Activated CD8-positive, alpha-beta memory T cell treated with anti-CD3 and anti-CD28 coated beads, Interleukin-2, amount 50 U/mL, for 1 hour (primary cell): ENCODE data around the gene SLC48A1.

ENCODE experiments used
- DNase-seq: peaks from one replicate; pipeline ENCODE4 v3.0.0-alpha.2; 2020; ENCODE audit errors: extremely low read depth

The SLC48A1 gene

DNA sequence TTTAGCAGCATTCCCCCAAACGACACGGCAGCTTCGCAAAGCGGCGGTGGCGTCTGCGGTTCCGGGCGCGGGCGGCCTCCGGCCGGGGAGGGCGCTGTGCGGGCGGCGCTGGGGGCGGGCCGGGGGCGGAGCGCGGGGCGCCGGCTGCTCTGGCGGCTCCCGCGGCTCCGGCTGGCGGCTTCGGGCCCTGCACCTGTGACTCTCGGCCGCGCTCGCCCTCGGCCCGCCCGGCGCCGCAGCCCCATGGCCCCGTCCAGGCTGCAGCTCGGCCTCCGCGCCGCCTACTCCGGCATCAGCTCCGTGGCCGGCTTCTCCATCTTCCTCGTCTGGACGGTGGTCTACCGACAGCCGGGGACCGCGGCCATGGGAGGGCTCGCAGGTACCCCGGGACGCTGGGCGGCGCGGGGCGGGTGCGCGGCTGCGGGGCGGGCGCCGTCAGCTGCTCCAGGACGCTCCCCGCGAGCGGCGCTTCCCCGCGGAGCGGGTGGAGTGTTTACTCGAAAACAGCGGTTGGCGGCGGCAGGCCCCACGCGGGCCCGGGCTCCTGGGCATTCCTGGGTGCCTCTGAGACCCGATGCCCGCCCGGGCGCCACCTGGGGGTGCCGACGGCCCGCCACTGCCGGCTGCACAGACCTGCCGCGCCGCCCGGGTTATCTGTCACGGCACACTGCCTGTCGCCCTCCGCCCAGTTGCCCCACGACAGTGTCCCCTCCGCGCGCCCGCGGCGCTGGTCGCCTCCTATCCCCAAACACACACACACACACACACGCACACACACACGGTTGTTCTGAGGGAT, at the start of gene SLC48A1:
Gene SLC48A1 (plus strand): TSS at position 177 of the 796 bp plus-strand sequence. CDS start 67 bp downstream, at position 244.
- DNase-seq = no peak

DNA sequence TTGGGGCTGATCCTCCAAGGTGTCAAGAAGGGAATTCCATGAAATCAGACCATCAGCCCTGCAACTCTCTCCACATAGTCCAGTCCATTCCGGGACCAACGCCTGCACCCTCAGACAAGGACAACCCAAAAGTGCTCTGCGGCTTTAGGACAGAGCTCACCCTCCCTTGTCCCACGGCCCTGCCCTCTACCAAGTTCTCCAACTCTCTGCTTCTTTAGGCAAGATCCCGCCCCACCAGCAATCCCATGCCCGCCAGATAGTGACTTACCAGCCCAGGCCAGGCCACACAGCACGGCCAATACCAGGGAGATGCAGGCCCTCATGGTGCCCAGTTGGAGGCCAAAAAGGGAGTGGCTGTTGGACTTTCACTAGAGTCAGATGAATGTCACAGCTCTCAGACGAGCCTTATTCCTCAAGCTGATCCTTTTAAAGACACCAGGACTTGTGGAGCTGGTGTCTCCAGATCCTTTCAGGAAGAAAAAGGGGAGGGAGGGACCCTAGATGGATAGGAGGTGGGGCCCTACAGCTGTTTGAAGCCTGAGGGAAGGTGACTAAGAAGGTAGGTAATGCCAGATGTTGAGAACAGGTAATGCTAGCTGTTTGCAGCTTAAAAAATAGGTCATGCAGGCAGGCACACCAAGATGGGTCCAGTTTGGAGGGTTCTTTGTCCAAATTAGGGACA, 47.8 kb upstream of the SLC48A1 start, which contains the start of gene ENDOU:
Gene ENDOU (minus strand): TSS at position 400 of the 682 bp plus-strand sequence. CDS start 77 bp downstream, at position 323.
- no peak for DNase-seq

DNA sequence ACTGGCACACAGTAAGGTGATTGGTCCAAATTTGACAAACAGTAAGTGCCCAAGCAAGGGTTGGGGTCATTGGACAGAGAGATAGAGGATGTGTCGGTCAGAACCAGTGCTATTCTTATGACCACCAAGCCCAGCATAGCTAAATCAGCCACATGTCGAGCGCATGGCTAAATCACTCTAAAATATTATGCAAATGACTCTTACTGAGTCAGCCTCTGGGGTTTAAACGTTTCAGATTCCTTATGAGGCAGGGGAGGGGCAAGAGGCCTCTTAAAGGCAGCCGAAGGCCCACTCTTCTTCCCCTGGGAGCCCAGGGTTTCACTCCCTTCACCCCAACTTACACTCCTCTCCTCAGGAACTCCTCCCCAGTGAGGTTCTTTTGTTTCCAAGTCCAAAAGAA, 47.1 kb upstream of the SLC48A1 start:
- DNase-seq = no peak

DNA sequence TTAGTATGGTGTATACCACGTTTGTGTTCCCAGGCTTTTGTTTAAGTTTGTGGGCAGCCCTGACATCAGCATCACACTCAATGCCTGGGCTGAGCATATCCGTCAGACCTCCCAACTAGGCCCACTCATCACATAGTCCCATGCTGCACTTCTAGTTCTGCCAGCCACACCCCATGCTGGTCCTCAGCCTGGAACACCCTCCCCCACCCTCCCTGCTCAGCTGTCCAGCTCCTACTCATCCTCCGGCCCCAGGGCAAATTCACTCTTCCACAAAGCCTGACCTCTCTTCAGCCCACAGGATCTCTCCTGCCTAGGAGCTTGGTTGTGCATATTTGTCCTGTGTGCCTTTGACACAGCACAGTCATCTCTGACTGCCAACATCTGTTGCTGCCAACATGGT, 43.8 kb upstream of the SLC48A1 start:
- DNase-seq = no peak

DNA sequence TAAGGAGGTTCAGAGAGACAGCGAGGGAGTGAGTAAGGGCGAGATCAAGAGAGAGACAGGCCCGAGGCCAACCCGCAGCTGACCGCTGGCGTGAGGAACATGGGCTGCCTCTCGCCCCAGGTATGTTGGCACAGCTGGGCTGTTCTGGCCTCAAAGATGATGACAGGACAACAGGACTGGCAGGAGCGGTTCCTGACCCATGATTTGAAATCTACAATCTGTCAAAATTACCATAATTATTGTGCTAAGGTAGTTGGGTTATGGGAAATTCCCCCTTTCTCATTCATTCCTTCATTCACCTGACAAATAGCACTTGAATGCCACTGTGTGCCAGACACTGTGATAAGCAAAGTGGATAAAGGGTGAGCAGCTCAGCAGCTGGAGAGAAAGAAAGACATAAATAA, 42.7 kb upstream of the SLC48A1 start:
- no peak for DNase-seq

DNA sequence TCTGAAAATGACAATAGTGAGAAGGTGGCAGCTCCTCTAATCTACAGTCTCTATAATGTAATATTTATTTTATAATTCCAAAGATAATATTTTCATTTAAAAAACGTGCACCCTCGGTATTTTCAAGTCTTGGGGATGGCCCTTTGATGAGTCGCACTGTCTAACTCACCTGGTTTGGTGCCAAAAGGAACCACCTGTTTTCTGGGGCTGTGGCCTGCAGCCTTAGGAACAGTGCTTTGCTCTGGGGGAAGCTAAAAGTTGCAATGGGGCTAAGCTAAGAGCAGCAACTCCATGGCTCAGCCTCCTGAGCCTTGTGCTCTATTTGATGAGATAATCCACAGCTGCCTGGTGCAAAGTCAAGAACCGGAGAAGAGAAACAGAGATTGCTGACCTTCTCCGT, 41.3 kb upstream of the SLC48A1 start:
- DNase-seq = no peak

DNA sequence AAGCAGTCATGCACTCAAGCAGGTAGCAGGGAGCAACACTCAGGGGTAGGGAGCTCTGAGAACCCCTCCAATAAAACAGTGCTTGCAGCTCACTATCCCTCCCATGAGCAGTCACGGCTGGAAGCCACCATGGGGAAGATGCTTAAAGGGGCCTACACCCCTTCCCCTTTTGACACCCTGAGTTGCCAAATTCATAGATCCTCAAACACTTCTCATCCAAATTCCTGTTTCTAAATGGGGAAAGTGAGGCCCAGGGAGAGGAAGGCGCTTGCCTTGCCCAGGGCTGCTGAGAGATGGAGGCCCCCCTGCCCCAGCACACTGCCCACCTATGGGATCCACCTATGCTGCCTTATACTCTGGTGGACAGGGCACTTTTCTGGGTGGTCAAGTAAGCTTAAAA, 40.5 kb upstream of the SLC48A1 start:
- DNase-seq = no peak

DNA sequence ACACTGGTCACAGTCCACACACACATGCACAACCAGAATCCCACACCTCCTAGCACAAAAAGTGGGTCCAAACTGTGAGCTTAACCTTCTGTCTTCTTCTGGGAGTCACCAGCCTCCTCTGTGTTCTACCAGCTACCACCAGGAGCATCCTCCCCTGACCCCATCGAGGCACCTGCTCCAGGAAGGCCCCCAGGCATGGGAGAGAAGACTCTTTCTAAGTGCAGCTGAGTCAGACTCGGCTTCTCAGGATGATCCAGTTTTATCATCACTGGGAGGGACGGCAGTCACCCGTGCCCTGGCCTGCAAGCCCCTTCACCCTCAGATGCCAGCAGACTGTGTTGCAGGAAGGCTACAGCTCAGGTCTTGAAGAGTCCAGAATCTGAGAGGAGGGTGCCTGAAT, 39.9 kb upstream of the SLC48A1 start:
- DNase-seq = no peak

DNA sequence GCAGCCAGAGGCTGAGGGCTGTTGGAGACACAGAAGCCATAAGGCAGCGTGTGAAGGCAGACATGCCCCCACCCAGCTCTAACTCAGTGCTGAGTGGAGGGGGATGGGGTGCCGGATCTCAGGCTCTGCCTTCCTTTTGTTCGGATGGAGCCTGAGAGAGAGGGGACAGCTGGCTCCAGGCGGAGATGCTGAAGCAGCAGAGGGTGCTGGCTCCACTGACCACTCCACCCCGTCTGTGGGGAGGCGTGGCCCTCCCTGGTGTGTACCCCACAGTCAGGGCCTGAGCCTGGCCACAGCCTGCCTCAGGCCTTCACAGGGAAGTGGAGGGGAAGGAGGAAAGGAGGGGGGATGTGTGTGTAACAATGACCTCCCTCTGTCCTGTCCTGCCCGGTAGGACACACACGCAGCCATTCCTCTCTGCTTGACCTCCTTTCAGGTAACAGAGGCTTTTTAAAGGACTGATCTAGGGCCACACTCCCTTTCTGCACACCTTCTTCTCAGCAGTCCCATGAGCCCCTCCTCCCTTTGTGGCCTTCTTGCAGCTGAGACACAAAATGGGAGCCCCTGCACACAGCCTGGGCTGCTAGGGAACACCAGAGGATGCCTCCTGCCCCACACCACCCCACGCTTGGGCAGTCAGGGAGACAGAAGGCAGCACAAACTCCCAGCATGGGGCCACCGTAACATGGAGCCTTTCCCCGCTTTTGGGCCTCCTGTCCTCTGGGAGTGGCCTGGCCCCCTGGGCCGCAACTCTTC, 38.1 kb upstream of the SLC48A1 start:
- DNase-seq = no peak

DNA sequence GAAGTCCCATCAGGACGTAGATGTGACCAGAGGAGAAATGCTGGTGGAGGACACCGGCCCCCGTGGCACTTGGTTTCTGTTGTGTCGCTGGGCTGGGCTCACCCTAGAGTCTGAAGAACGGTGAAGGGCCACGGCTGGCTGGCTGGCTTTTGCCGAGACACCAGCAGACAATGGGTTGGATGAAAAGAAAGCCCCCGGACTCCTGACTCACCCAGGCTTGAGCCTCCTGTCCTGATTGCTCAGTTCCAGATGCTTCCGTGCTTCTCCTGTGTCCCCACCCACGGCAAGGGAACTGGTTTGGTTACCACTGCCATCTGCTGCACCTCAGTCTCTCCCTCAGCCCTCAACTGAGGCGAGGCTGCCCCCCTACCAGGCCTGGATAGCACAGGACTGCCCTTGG, 37.4 kb upstream of the SLC48A1 start:
- no peak for DNase-seq

DNA sequence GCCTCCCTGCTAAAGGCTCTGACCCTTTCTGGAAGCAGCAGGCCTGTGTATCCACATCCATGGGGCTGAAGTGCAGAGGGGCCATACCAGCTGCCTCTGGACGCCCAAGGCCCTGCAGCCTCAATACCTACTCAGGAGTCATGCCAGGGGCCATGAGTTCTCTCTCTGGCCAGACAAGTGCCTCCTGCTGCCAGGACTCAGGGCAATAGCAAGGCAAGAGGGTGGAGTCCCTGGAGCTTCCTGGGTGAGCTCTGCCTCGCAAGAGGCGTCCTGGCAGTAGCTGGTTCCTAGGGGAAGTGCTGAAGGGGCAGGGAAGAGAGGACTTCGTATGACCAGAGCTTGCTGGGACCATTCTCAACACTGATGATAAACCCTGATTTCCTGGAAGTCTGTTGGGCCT, 36.8 kb upstream of the SLC48A1 start:
- no peak for DNase-seq

DNA sequence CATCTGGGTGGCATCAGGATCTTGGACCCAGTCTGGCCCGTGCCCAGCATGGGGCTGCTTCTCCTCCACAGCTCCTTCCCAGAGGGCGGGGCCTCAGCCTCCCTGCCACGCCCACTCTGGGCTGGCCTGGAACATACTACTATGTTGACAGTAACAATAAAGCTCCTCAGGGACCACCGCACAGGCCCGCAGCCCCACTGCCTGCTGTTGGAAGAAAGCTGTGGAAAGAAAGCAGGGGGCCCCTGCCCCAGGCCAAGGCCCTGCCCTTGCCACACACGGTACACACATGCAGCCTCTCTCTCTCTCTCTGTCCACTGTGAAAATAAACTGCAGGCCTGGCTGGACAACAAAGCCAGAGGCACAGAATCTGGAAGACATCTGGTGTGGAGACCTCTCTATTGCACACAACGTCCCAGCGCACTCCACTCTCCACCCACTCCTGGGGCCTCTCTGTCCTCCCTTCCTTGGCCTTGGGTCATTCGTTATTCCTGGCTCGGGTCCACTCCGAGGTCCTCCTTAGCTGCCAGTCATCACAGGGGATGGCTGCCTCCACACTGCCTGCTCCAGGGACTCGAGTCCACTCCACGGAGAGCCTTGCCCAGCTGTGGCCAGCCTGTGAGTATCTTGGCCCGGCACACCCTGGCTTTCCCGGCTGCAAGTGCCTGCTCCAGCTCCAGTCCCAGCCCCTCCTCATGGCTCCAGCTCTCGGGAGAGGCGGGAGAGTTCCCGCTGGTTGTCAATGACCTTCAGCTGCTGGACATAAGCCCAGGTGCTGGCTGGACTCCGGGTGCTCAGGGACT, 36.0 kb upstream of the SLC48A1 start:
- DNase-seq = no peak

DNA sequence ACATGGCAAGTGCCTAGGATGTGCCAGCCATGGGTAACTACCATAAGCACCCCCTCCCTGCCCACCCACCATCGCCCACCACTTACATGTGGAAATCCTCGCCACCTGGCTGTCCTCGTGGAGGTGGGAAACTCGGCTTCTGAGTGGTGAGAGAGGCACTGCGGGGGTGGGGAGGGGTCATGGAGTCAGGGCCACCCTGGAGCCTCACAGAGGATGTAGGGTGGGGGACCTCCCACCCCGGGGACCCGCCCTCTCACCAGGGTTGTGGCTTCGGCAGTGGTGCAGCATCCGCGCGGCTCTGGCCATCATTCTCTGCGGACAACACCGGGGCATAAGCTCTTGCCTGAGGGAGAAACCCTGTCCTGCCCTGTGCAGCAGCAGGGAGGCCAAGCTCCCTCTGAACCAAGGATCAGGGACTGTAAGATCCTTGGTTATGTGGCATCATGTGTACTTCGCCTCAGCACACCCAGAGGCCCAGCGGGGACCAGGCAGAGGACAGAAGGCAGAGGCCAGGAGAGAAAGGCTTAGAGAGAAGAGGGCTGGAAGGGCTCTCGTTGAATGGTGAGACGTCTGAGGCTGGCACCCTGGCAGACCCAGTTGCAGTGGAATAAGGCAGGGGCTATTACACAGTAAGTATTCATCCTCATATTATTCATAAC, 35.0 kb upstream of the SLC48A1 start:
- no peak for DNase-seq

DNA sequence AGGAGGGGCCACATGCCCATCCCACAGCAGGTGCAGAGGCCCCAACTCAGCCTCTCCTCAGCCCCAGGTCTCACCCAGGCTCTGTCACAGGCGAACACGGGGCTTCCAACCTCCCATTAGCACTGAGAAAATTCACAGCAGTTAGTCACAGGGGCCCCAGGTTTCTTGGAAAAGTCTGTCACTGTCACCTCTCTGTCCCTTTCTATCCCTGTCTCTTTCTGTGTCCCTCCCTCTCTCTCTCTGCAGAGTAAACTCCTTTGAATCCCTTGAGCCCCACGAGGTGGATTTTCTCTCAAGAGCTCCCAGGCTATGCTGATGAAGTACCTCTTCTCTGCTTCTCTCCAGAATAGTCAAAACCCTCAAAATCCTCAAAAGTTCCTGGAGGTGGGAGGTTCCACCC, 33.7 kb upstream of the SLC48A1 start:
- no peak for DNase-seq

DNA sequence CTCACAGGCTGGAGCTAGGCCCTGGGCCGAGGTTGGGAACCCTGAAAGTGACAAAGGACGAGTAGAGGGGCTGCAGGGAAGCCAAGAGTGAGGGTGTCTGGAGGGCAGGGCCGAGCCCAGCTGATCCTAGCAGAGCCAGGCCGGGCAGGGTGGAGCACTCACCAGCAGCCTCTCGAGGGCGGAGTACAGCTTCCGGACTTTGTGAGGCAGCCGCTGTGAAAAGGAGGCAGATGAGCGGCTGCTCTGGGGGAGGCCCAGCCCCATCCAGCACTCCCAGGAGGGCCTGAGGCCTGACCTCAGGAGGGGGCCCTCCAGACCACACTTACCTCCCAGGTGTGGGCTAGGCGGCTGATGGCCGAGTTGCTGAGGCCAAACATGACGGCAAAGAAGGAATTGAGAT, 33.1 kb upstream of the SLC48A1 start:
- no peak for DNase-seq

DNA sequence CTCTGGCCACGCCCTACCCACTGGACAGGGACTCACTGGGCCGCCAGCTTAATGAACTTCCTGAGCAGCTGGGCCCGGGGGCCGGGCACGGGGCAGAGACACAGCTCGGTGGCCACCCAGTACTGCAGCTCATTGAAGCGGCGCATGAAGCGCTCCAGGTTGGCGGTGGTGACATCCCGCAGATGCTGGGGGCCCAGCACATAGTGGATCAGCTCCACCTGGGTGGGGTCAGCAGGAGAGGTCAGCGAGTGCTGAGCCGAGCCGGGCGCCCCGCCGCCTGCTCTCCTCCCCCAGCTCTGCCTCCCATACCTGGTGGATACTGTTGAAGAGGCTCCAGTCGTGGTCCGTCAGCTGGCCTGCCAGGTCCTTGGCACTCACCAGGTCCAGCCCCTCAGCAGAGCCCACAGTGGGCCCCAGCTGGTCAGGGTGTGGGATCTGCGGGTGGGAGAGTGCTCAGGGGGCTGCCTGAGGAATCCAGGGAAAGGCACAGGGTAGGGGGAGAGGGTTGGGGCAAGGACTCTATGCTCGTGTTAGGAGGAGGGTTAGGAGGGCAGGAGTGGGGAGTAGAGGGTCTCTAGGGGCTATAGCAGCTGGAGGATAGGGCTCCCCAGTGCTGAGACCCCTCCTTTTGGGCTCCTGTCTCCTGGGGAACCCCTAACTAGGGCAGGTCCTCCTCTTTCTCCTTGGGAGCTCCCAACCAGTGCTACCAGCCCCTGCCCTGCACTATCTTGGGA, 32.3 kb upstream of the SLC48A1 start:
- no peak for DNase-seq

DNA sequence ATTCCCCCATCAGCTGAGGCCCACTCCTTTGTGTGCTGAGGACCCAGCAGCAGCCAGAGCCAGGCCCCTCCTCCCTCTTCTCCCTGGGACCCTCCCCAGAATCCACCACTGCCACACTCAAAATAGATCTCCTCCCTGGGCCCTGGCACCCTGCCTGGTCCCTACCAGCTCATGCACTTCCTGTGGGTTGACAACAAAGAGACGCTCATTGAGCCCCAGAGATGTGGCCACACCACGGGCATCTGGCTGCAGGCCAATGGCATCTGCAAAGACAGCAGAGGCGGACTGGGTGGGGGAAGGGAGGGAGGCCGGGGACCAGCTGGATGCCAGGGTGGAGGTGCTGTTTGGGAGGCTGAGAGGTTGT, 31.7 kb upstream of the SLC48A1 start:
- DNase-seq = peak; percentile 33

DNA sequence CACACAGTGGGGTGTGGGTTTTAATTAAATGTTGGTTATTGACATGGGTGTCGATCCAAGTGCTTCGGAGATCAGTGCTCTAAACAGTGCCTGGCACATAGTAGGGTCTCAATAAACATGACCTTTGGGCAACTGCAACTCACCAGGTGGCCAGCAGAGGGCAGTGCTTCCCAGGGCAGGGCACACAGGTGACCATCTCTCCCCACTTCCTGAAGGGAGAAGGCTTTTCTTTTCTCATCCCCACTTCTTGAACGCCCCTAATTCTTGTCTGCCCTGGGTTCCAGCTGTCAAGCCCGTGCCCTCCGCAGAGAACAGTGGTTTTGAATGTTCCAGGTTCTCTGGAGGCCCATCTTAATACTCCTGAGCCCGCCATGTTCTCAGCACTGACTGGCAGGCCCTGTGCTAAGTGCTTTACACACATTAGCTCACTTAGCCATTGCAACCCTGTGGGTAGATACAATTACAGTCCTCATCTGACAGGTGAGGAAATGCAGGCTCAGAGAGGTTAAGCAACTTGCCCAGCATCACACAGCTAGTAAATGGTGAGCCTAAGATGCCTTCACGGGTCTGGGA, 30.7 kb upstream of the SLC48A1 start:
- DNase-seq = no peak

DNA sequence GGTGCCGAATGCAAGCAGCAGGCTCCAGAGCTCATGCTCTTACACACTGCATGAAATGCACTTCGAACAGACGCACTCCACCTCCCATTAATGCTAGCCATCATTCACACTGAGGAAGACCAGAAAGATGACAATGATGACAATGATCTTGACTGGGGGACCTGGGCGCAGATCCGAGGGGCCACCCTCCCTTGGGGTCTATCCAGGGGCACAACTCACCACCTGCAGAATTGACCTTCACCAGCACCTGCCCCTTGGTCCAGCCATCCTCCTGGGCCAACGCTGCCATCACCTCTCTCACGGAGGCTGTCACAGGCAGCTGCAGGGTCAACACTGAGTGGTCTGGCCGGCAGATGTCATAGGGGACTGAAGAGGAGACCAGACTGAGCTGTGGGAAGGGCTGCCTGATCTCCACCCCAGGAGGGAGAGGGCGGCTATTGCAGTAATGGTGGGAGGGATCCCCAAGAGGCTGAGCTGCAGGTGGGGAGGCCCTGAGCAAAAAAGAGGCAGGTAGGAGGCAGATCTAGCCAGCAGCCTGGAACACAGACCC, 29.7 kb upstream of the SLC48A1 start:
- DNase-seq = no peak
